GM23338 (cell line): ENCODE measurements around the gene SRP14.
A peak's percentile ranks its signal among the peaks of the same experiment; 100 is the strongest.

ENCODE experiments used
- CREB1 ChIP-seq: fragments of 250-450 bp; sonication (Bioruptor Pico); IDR thresholded peaks from 2 replicates; pipeline ENCODE4 v1.5.0; 2020; ENCODE audit warnings: low read depth, mild to moderate bottlenecking, moderate library complexity
- EZH2 ChIP-seq: fragments of 200-600 bp; sonication (generic); IDR thresholded peaks from one replicate; pipeline ENCODE4 v1.8.0; 2017; ENCODE audit warnings: antibody characterized with exemption, mild to moderate bottlenecking, low read depth; ENCODE audit not compliant: unreplicated experiment
- EZH2phosphoT487 ChIP-seq: fragments of 200-600 bp; sonication (generic); IDR thresholded peaks from one replicate; pipeline ENCODE4 v1.8.1; 2018; ENCODE audit warnings: antibody characterized with exemption; ENCODE audit not compliant: unreplicated experiment
- JUNB ChIP-seq: IDR thresholded peaks from one replicate; pipeline ENCODE4 v1.6.1; 2016; ENCODE audit warnings: antibody characterized with exemption; ENCODE audit not compliant: unreplicated experiment
- NANOG ChIP-seq: IDR thresholded peaks from 2 replicates; pipeline ENCODE4 v1.6.1; 2016; ENCODE audit warnings: antibody characterized with exemption, borderline replicate concordance
- POLR2AphosphoS5 ChIP-seq: IDR thresholded peaks from 2 replicates; pipeline ENCODE4 v1.6.1; 2016; ENCODE audit warnings: antibody characterized with exemption, low read depth
- ZNF331 ChIP-seq: fragments of 250-450 bp; sonication (Bioruptor Pico); IDR thresholded peaks from 2 replicates; pipeline ENCODE4 v1.5.0; 2020; ENCODE audit warnings: low read depth, mild to moderate bottlenecking, moderate library complexity
- TF ChIP-seq, protein P1 (sequence below), 2 experiments: fragments of 200-600 bp in 1 of 2; sonication (generic) in 1 of 2; conservative IDR thresholded peaks; 2 replicates each; pipeline versions ENCODE4 v1.5.1 to v1.6.1; 2016 to 2017; ENCODE audit warnings: antibody characterized with exemption in 2 of 2, low read depth in 2 of 2, mild to moderate bottlenecking in 2 of 2, moderate library complexity in 1 of 2
- TF ChIP-seq, protein P2 (sequence below): IDR thresholded peaks from 2 replicates; pipeline ENCODE4 v1.6.1; 2016; ENCODE audit warnings: antibody characterized with exemption
- TF ChIP-seq, protein P3 (sequence below): IDR thresholded peaks from one replicate; pipeline ENCODE4 v1.6.1; 2018; ENCODE audit warnings: antibody characterized with exemption; ENCODE audit not compliant: unreplicated experiment

DNA sequence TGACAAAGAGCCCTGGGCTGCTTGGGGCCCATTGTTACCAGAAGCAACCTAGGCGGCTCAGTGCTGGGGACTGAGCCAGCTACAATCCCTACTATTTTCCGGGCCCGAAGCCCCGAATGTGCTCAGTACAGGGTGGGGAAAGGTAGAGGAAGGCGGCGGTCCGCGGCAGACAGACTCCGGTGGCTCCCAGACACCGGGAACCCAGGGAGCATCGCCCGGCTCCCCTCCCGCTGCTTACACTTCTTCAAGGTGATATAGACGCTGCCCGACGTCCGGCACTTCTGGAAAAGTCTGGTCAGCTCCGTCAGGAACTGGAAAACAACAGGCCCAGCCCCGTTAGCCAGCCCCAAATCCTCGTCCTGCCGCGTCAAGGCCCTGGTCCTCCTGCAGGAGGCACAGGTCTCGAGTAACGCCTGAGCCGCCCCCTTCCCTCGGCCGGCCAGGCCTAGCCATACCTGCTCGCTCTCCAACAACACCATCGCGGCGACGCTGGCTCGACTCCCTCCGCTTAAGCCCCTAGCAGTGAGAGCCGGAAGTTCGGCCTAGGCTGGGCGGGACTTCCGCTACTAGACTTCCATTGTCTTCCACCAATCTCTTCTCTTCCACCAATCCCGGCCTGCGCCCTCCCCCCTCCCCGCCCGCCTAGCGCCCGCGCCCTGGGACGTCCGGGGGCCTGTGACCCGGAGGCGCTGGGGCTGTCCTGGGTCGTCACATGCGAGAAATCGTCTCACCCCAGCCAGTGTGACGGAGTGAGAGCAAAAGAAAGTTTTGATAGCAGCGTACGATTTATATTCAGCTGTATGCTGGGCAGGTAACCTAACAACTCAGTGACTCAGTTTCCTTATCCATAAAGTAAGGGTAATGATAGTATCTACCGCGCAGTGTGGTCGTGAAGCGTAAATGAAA is at the start of gene SRP14:
- TF ChIP-seq EZH2 (no peak), JUNB (no peak), EZH2phosphoT487 (no peak), POLR2AphosphoS5 (peak; percentile 99), CREB1 (CRISPR knock-in tag) (no peak; the same call in 1 of the 2 replicates), NANOG (no peak), ZNF331 (CRISPR knock-in tag) (no peak)
- TF ChIP-seq, protein P1, sequence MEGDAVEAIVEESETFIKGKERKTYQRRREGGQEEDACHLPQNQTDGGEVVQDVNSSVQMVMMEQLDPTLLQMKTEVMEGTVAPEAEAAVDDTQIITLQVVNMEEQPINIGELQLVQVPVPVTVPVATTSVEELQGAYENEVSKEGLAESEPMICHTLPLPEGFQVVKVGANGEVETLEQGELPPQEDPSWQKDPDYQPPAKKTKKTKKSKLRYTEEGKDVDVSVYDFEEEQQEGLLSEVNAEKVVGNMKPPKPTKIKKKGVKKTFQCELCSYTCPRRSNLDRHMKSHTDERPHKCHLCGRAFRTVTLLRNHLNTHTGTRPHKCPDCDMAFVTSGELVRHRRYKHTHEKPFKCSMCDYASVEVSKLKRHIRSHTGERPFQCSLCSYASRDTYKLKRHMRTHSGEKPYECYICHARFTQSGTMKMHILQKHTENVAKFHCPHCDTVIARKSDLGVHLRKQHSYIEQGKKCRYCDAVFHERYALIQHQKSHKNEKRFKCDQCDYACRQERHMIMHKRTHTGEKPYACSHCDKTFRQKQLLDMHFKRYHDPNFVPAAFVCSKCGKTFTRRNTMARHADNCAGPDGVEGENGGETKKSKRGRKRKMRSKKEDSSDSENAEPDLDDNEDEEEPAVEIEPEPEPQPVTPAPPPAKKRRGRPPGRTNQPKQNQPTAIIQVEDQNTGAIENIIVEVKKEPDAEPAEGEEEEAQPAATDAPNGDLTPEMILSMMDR (conservative IDR thresholded peaks at IDR 0.05; ENCODE audit: low read depth in 2 of 2): no peak
- TF ChIP-seq, protein P2, sequence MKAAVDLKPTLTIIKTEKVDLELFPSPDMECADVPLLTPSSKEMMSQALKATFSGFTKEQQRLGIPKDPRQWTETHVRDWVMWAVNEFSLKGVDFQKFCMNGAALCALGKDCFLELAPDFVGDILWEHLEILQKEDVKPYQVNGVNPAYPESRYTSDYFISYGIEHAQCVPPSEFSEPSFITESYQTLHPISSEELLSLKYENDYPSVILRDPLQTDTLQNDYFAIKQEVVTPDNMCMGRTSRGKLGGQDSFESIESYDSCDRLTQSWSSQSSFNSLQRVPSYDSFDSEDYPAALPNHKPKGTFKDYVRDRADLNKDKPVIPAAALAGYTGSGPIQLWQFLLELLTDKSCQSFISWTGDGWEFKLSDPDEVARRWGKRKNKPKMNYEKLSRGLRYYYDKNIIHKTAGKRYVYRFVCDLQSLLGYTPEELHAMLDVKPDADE: peak; percentile 40; the same call in 1 of the 2 replicates
- TF ChIP-seq, protein P3, sequence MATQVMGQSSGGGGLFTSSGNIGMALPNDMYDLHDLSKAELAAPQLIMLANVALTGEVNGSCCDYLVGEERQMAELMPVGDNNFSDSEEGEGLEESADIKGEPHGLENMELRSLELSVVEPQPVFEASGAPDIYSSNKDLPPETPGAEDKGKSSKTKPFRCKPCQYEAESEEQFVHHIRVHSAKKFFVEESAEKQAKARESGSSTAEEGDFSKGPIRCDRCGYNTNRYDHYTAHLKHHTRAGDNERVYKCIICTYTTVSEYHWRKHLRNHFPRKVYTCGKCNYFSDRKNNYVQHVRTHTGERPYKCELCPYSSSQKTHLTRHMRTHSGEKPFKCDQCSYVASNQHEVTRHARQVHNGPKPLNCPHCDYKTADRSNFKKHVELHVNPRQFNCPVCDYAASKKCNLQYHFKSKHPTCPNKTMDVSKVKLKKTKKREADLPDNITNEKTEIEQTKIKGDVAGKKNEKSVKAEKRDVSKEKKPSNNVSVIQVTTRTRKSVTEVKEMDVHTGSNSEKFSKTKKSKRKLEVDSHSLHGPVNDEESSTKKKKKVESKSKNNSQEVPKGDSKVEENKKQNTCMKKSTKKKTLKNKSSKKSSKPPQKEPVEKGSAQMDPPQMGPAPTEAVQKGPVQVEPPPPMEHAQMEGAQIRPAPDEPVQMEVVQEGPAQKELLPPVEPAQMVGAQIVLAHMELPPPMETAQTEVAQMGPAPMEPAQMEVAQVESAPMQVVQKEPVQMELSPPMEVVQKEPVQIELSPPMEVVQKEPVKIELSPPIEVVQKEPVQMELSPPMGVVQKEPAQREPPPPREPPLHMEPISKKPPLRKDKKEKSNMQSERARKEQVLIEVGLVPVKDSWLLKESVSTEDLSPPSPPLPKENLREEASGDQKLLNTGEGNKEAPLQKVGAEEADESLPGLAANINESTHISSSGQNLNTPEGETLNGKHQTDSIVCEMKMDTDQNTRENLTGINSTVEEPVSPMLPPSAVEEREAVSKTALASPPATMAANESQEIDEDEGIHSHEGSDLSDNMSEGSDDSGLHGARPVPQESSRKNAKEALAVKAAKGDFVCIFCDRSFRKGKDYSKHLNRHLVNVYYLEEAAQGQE: no peak
